GM12878 (cell line): ENCODE measurements around the gene EHBP1. TPM values are rescaled to one million over a fixed set of nuclear protein-coding genes. Genes with fewer than 3 reads are reported as not detected.

Experiments used
- ATAC-seq: fragments of 200-7000 bp; cut with Tn5 transposase; 3 replicates; pipeline ENCODE4 v1.9.1; 2020; ENCODE audit warnings: mild to moderate bottlenecking, moderate library complexity
- BruUV-seq: library from RNA; stranded (reverse); fragments of 400-500 nt; replicated peaks from 2 replicates; lab custom pipeline; 2021; lab: Mats Ljungman, UMichigan
- CTCF ChIA-PET: fragments of 300-600 bp; sonication (Branson Sonifier 250); formaldehyde crosslinking; extraction: SDS; loops from one replicate; lab custom pipeline; 2021; ENCODE audit warnings: inconsistent platforms; lab: Yijun Ruan, JAX
- POLR2A ChIA-PET: fragments of 350-600 bp; formaldehyde crosslinking; extraction: SDS; loops from one replicate; lab custom pipeline; 2021; ENCODE audit warnings: inconsistent platforms; lab: Charles Lee
- RAD21 ChIA-PET: fragments of 300-600 bp; sonication (Branson Sonifier 250); formaldehyde crosslinking; loops from one replicate; lab custom pipeline; 2023; ENCODE audit warnings: antibody characterized with exemption; ENCODE audit not compliant: unreplicated experiment; lab: Charles Lee
- SMC1A ChIA-PET: fragments of 300-600 bp; sonication (Branson Sonifier 250); formaldehyde crosslinking; loops from one replicate; lab custom pipeline; 2023; ENCODE audit not compliant: unreplicated experiment, uncharacterized antibody; lab: Charles Lee
- DNase-seq: peaks from one replicate; pipeline ENCODE4 v3.0.0-alpha.2; 2011; ENCODE audit warnings: low read depth, low spot score
- FAIRE-seq: peaks from 3 replicates; lab custom pipeline; 2011; peaks lifted over from hg19 to GRCh38; lab: Jason Lieb, UNC
- H2AFZ ChIP-seq: 2 replicates; pipeline ENCODE4 v1.6.0; 2011; ENCODE audit warnings: low read depth, low read length, control low read depth; ENCODE audit not compliant: control insufficient read depth
- H3K27ac ChIP-seq: 2 replicates; pipeline ENCODE4 v1.5.1; 2011; ENCODE audit warnings: control low read depth; ENCODE audit not compliant: control insufficient read depth, insufficient read depth
- H3K27me3 ChIP-seq, 2 experiments: replicated peaks in 1 of 2; 2 replicates each; pipeline versions ENCODE4 v1.6.0 to v1.6.1; 2011; ENCODE audit warnings: low read length in 1 of 2; ENCODE audit not compliant: control insufficient read depth in 2 of 2, insufficient read depth in 2 of 2
- H3K36me3 ChIP-seq, 2 experiments: 2 replicates each; pipeline ENCODE4 v1.5.1; 2011; ENCODE audit warnings: low read length in 1 of 2; ENCODE audit not compliant: control insufficient read depth in 2 of 2, insufficient read depth in 2 of 2
- H3K4me1 ChIP-seq: 2 replicates; pipeline ENCODE4 v1.6.1; 2011; ENCODE audit warnings: mild to moderate bottlenecking, low read length, moderate library complexity, mixed read lengths; ENCODE audit not compliant: control insufficient read depth, insufficient read depth
- H3K4me2 ChIP-seq: 2 replicates; pipeline ENCODE4 v1.6.0; 2011; ENCODE audit warnings: control low read depth; ENCODE audit not compliant: control insufficient read depth, insufficient read depth
- H3K4me3 ChIP-seq: fragments of 200-600 bp; sonication (generic); 2 replicates; pipeline ENCODE4 v1.5.1; 2016
- H3K79me2 ChIP-seq: 2 replicates; pipeline ENCODE4 v1.6.0; 2011; ENCODE audit warnings: low read length; ENCODE audit not compliant: control insufficient read depth, insufficient read depth
- H3K9ac ChIP-seq: 2 replicates; pipeline ENCODE4 v1.8.0; 2011; ENCODE audit warnings: low read length, control low read depth, mixed read lengths; ENCODE audit not compliant: control insufficient read depth, insufficient read depth
- H3K9me3 ChIP-seq: replicated peaks from 3 replicates; pipeline ENCODE4 v1.5.1; 2011; ENCODE audit warnings: mild to moderate bottlenecking, low read length; ENCODE audit not compliant: control insufficient read depth, insufficient read depth
- H4K20me1 ChIP-seq: 2 replicates; pipeline ENCODE4 v1.6.0; 2011; ENCODE audit not compliant: control insufficient read depth, insufficient read depth
- IKZF2 ChIP-seq, 2 experiments: fragments of 450-650 bp; IDR thresholded peaks; 2 replicates each; pipeline ENCODE4 v1.6.1; 2017; ENCODE audit warnings: mild to moderate bottlenecking in 2 of 2, moderate library complexity in 2 of 2
- IRF5 ChIP-seq: fragments of 450-650 bp; IDR thresholded peaks from 2 replicates; pipeline ENCODE4 v1.6.1; 2017; ENCODE audit warnings: borderline replicate concordance
- WGBS: methylation state at CpG from one replicate; pipeline ENCODE4 v1.1.6; 2016; ENCODE audit warnings: low lambda C conversion rate; ENCODE audit not compliant: insufficient replicate concordance, insufficient coverage; ENCODE audit errors: missing lambda C conversion rate; 5-methylcytosine and 5-hydroxymethylcytosine counted together
- in situ Hi-C: fragments of 300-500 bp; cut with MboI; formaldehyde crosslinking; loops from 9 replicates; pipeline ENCODE4 v1.14.3; 2018; ENCODE audit warnings: mixed read lengths
- intact Hi-C: fragments of 100-400 bp; cut with micrococcal nuclease; formaldehyde crosslinking; loops from one replicate; pipeline ENCODE4 v1.14.2; 2022; ENCODE audit not compliant: unreplicated experiment
- polyA plus RNA-seq, 11 experiments: library from polyadenylated mRNA; depleted of rRNA in 4 of 11; unstranded in 6 of 11; stranded (reverse) in 5 of 11; fragments of >200 nt; fragmentation: Nextera tagmentation in 4 of 11; fragmentation: Illumina TruSeq in 1 of 11; extraction: Ambion mirVana in 4 of 11; extraction: Trizol in 1 of 11; gene quantifications; 1 replicate in 1 of 11; 2 replicates in 10 of 11; pipeline versions ENCODE4 v1.2.1 to v1.2.3, GENCODE V29; 2011 to 2016; ENCODE audit warnings: inconsistent platforms in 2 of 11, missing spikeins in 2 of 11, low read depth in 1 of 11
- total RNA-seq, 4 experiments: library from RNA; depleted of rRNA in 3 of 4; stranded (reverse); fragments of >200 nt in 3 of 4; fragmentation: Illumina TruSeq in 1 of 4; extraction: Trizol in 1 of 4; gene quantifications; 2 replicates each; pipeline versions ENCODE4 v1.2.1 to v1.2.3, GENCODE V29; 2013 to 2021

The EHBP1 gene
- total and polyA plus RNA-seq, 10 of the 15 experiments (the other 5 are each of a cell fraction or from before 2014, with no cell fraction given) = 5.7 to 26.1 (median 13.6) TPM

- no peak for TF ChIP-seq IRF5
These were observed 30.5 kb upstream of the EHBP1 start (continued) for GRCh38 chr2:62675062-62675461.

GRCh38 chr2:62685256-62685655, 20.3 kb upstream of the EHBP1 start:
- WGBS = 8% methylated on average over 2 of the region's 2 CpGs
- no peak for TF ChIP-seq IKZF2 (IDR thresholded peaks at IDR 0.05)

More at GRCh38 chr2:62685256-62685655, 20.3 kb upstream of the EHBP1 start:
- H3K4me2 ChIP-seq = no peak overlapping the region
- no peak for FAIRE-seq
- in situ Hi-C loops (no loop called here), intact Hi-C loops (no loop called here)
- DNase-seq = no peak
- no peak for ATAC-seq
- H3K4me3 ChIP-seq = no peak overlapping the region
- H2AFZ ChIP-seq = no peak overlapping the region
- H3K36me3 ChIP-seq = no peaks in the 10 kb centered on the region
- no peaks in the 10 kb centered on the region for H3K9me3 ChIP-seq
- ChIA-PET SMC1A (interaction anchor here (0.9 kb wide), 1 partner anchor 182 kb away, joined by 3 read pairs; no protein-coding TSS in a partner anchor), POLR2A (no interaction called here), RAD21 (interaction anchor here (0.6 kb wide), 1 partner anchor 134 kb away, joined by 4 read pairs; no protein-coding TSS in a partner anchor), CTCF (interaction anchor here (1.5 kb wide), 1 partner anchor 9 kb away, joined by 5 read pairs; no protein-coding TSS in a partner anchor)
- no TSS peak for BruUV-seq
- H3K9ac ChIP-seq = no peak overlapping the region
- no peaks in the 10 kb centered on the region for H3K4me1 ChIP-seq
- no peaks in the 10 kb centered on the region for H4K20me1 ChIP-seq
- H3K79me2 ChIP-seq = no peaks in the 10 kb centered on the region
- no peak overlapping the region for H3K27ac ChIP-seq
- peaks cover 0 to 5% of the 10 kb centered on the region in 2 experiments; a peak in 2 of 4 replicates for H3K27me3 ChIP-seq
